CD4-positive, alpha-beta T cell treated with Interleukin-15 for 1 hour (primary cell): ENCODE data around the gene MAU2.

Source experiments
- DNase-seq: peaks from one replicate; pipeline ENCODE4 v3.0.0-alpha.2; 2020

MAU2 gene

DNA sequence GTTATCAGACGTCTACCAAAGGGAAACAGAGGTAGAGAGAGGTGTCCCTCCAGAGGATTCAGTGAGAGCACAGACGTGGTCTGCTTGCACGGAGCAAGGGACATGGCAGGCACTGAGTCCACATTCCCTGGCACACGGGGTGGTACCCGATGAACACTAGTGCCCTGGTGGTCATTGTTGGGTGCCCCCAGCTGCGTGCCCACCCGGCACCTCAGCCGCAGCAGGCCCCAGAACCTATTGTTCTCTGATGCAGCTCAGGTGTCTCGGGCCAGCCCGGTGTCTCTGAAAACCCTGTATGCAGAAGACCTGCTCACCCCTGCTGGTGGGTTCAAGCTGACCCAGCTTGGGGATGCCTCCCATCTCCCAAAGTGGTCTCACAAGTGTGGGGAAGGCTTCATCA is 12.3 kb upstream of the MAU2 start:
- no peak for DNase-seq

DNA sequence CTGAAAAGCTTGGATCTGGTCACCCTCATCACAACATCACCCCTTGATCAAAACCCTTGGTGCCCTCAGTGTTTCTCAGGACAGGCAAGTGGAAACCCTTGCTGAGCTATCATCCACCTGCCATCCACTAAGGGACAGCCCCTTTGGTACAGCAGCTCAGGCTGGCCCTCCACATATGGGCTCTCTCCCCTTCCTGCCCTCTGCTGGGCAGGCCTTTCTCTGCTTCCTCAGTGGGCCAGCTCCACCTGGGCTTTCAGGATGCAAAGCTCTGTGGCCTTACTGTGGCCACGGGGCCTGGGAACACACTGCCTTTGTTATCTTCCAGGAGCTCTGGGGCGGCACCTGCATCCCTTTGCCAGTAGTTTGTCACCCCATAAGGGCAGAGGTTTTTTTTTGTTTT is 5.2 kb upstream of the MAU2 start:
- no peak for DNase-seq

DNA sequence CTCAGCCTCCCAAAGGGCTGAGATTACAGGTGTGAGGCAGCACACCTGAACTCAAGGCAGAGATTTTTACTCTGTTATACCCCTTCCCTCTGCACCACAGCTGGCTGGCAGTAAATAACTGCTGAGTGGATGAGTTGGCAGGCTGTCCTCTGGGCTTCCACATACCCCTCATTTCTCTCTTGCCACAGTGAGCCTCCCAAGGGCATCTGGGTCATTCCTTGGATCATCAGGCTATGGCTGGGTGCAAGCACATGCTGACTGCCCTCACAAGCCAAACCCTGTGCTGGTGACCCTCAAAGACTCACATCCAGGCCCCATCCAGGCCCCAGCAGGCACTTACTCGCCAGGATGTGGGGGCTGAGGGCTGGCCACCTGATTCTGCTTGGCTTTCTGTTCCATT is 4.5 kb upstream of the MAU2 start:
- DNase-seq = no peak

DNA sequence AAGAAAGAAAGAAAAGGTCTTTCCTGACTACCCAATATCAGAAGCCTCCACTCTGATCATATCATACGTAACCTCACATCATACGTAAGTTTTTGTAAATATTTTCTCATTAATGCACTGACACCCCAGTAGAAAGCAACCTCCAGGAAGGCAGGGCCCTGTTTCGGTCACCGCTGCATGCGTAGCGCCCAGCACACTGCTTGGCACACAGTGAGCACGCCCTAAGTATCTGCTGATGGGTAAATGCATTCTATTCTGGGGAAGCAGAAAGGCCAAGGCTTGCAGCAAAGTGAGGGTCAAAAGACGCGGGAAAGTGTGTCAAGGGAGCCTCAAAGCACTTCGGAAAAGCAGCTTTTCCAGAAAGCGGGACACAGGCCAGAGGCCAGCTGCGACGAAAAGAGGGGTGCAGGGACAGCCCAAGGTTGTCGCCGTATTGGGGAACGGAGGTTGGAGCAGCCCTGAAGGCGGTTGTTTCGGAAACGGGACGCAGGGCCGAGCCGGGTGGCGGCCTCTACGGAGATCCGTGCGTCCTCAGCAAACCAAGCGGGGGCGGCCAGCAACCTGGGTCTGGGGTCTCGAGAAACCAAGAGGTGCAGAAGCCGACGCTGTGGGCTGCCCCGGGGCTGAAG is 783 bp upstream of the MAU2 start:
- DNase-seq = no peak

DNA sequence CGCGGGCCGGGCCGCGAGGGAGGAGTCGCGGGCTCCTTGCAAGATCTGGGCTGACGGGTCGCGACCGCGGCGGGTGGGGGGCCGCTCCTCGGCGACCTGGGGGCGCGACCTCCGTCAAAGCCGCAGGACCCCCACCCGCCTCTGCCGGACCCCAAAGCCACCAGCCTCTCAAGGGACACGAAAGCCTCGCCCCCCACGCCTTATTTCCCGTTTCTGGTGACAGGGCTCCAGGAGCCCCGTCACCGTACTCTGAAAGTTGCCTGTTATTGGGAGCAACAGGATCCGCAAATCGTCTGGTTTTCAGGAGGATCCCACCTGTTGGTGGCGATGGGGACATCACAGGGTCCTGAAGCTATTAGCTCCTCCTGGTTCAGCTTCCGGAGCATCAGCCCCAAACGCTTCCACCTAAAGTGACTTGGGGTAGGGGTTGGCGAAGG is 530 bp downstream of the MAU2 start:
- no peak for DNase-seq

DNA sequence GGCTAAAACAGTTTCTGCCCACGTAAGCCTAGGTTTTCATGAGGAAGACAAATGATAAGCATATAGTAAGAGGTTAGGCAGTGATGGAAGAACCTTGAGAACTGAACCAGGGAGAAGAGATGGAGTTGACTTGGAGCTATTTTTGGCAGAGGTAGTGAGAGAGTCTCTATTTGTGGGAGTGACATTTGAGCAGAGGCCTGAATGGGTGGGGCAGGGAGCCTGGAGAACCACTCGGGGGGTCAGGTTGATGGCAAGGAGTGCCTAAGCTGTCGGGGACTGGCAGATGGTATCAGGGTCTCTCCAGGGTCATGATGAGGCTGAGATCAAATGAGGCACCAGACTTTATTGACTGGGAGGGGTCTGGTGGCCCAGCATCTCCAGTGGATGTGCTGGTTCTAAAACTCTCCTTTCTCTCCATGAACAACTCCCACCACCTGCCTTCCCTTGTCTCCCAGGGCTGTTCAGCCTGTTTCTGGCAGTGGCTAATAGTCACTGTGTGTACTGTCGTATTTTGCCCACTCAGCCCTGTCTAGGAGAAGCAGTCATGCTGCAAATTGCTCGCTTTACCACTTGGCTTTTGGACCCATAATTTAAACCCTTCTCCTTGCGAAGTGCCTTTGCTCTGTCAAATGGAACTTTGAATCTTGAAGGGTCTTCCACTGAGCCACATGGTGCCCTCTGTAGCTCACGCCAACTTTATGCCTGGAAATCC is 3.6 kb downstream of the MAU2 start:
- DNase-seq = no peak

DNA sequence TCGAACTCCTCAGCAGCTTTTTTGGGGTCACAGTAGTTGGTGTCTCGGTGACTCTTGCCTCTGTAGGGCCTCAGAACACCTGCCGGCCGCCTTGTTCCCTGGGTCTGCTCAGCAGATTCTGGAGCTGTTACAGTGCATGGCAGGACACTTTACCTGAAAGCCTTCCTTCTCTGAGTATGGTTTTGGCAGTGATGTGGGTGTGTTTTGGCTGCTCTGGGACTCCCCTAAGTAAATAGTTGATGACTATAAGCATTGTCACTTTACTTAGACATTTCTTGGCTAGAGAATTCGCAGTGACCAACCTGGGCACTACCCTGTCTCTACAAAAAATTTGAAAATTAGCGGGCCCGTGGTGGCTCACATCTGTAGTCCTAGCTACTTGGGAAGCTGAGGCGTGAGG is 7.0 kb downstream of the MAU2 start:
- no peak for DNase-seq

DNA sequence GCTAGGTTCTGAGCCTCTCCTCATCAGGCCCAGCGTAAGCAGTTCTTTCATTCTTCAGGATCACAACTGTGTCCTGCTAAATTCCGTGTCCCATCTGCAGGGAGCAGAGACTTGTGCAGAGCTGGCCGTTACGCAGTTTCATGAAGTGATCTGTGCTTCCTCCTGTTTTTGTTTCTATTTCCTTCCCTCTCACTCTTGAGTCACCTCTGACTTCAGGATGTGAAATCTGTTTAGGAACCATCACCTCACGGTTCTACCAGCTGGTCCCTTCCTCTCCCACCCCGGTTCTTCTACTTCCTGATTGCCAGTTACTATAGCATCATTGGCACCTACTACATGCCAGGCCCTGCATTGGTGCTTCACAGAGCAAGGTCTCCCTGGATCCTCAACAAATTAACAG is 8.5 kb downstream of the MAU2 start:
- DNase-seq = no peak

DNA sequence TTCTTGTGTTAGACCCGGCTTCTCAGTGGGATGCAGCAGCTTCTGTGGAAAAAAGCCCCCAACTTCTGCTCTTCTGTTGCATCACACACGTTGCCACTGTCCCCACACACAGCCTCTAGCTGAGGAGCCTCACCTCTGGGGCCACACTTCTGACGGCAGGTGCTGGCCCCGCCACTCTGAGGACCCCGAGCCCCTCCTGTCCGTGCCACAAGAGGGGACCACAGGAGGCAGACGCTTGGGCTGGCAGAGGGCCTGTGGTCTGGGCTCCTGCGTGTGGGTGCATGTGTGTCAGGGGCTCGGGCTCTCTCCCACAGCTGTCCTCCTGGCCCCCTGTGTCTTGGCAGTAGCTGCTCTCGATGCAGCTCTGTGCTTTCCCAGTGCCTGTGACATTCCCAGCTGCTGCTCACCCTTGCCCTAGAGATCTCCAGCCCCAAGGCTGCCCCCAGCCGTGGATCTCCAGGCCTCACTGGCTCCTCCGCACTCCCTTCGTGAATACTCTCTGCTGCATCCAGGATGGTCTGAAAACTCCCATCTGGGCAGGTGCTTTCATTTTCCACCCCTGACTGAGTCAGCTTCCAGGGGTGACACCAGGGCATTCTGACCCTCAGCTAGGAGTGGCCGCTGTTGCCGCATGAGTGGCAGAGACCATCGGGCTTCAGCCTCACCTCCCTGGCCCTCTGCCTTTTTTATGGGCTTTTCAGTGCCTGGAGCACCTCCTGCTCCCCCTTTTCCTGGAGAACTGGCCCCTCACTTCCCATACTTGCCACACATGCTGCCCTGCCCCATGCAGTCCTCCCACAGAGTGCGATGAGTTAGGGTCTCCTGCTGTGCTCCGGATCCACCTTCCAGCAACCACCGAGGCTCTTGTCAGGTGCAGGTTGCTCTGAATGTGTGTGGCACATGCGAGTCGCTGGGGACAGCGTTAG is 13.7 kb downstream of the MAU2 start:
- no peak for DNase-seq

DNA sequence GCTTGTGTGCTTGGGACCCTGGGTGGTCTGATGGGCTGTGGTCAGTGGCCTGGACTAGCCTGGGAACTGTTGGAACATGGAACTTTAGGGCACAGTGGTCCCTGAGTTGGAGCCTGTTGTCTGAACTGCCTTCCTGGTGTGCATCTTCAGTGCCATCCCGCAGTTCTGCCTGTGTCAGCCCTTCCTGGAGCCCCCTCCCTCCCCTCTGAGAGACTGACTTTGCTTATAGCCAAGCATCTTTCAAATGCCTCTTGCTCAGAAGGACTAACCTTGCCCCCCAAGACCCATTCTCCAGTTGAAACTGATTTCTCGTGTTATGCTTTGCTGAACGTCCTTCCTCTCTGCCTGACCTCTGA is 14.3 kb downstream of the MAU2 start:
- no peak for DNase-seq

DNA sequence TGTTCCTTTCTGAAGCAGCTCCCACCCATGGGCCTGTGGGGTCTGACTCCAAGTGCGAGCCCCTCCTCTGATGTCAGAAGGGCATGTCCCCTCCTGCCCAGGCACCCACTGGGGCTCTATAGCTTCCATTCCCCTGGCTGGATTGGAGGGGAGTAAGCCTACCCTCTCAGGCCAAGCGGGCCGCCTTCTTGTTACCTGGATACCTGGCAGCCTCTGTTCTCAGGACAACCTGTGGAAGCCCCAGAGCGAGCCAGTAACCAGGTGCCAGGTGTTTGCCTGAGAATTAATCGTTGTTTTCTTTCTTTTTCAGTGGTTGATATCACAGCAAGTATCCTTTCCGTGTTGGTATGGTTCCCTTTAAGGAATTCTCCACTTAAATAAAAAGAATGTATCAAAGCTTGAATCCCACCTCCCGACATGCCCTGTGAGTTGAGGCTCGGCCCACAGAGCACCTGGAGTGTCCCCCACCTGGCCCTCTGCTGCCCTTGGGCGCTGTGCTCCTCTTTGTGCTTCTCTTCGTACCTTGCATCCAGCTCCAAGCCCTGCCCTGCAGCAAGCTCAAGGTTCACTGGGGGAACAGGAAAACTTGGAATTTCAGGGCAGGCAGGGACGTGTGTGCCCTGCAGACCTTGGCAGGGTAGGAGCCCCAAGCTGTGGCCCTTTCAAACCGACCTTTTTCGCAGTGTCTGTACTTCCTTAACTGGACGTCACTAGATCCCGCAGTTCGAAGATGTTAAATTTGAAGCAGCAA is 15.0 kb downstream of the MAU2 start:
- DNase-seq = no peak

DNA sequence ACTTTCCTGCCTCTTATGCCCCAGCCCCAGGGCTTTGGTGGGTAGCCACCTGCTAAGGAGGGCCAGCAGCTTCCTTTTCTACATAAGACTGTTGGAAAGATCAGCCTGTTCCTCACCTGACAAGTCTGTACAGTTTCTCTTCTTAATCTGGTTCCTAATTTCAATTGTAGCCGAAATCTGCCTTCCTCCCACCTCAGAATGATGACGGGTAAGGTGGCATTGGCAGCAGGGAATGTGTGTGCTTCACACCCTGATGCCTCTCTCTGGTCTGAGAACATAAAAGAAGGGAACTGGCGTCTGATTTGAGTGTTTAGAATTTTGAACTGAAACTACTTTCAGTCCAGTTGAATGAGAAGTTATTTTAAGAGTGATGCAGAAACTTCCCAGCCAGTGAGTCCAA is 16.0 kb downstream of the MAU2 start:
- DNase-seq = no peak

DNA sequence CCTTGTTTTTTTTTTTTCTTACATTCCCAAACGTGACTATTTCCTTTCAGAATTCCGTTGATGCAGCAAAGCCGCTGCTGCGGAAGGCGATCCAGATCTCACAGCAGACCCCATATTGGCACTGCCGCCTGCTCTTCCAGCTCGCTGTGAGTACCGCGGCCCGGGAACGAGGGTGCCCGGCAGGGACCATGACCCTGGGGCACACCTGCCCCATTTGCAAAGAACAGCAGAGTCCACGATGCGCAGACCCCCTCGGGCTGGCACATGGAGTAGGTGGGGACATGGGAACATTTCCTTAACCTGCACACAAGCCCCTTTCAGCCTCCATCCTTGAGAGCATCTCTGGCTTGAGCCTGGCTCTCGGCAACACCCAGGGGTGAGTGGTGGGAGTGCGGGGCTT is 16.5 kb downstream of the MAU2 start:
- DNase-seq = no peak

DNA sequence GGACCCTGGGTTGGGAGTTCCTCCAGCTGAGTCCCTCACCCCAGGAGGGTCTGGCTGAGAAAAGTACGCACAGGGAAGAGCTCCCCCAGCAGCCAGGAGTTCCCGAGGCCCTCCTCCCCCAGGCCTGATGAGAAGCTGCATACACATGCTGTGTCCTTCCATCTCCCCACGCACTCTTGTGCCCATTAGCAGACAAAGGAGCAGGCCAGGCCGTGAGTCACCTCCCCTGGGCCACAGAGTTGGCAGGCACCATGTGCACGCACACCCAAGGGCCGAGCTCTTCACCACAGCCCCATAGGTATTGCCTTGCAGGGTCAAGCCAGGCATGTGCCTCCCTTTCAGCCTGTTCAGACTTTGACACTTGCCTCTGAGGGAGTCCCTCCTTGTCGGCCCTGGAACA is 17.5 kb downstream of the MAU2 start:
- no peak for DNase-seq

DNA sequence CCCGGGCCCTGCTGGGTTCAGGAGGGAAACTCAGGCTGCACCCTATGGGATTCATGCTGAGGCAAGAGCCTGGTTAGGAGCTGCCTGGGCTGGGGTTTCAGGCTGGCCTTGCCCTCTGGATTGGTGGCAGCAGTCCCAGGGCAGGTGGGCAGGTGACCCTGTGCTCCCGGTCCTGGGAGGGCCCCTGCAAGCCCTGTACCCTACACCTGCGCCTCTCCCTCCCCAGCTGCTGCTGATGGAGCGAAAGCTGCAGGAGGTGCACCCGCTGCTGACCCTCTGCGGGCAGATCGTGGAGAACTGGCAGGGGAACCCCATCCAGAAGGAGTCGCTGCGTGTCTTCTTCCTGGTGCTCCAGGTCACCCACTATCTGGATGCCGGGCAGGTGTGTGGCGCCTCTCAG is 20.4 kb downstream of the MAU2 start:
- no peak for DNase-seq

DNA sequence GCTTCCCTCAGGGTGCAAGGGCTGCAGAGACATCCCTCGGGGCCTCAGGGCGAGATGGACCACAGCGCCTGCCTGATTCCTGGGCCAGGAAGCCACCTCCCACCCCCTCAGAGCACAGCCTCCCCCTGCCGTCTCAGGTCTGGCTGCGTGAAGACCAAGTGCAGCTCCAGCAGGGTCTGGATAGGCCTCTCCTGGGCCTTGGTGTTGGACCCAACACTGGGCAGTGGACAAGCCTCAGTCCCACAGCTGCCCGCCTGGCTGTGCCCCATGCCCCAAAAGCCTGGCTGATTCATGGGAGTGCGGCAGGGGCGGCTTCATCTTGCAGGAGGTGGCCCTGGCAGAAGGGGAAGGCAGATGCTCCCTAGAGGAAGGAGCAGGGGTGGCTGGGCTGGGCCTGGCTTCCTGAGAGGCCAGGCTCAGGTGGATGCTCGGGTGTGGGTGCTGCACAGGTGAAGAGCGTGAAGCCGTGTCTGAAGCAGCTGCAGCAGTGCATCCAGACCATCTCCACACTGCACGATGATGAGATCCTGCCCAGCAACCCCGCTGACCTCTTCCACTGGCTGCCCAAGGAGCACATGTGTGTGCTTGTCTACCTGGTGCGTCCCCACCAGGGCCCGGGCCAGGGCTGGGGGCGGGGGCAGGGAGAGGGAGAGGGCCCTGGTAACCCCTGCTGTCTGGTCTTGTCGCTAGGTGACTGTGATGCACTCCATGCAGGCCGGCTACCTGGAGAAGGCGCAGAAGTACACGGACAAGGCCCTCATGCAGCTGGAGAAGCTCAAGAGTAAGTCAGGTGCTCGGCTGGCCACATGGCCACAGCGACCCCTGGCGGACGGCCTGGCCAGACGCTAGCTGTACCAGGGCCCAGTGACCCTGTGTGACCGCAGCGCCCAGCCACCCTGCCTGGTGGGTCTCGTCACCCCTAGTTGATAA is 21.7 kb downstream of the MAU2 start:
- DNase-seq = no peak

DNA sequence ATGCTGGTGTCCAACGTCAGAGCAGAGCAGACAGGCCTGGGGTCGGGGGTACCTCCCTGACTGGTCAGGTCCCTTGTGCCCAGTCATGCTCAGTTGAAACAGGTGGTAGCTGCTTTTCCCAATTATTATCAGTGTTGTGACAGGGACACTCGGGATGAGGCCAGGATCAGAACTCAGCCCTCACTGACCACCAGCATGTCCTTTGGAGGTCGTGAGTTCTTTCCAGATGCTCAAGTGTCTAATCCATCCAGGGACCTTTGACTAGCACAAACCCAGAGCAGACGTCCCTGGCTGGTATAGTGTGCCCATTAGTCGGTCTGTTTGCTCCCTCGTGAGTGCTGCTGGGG is 22.4 kb downstream of the MAU2 start:
- DNase-seq = no peak

DNA sequence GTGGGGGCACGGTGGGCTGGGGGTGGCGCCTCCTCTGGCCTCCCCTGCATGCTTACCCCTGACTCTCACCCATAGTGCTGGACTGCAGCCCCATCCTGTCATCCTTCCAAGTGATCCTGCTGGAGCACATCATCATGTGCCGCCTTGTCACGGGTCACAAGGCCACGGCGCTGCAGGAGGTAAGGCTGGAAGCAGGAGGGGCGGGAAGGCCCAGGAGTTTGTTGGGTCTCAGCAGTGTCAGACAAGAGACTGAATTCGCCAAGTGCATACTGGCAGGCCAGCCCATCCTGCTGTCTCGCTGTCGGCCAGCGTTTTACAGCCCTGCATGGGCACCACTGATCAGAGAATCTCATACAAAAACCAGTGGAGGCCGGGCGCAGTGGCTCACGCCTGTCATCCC is 23.1 kb downstream of the MAU2 start:
- no peak for DNase-seq

DNA sequence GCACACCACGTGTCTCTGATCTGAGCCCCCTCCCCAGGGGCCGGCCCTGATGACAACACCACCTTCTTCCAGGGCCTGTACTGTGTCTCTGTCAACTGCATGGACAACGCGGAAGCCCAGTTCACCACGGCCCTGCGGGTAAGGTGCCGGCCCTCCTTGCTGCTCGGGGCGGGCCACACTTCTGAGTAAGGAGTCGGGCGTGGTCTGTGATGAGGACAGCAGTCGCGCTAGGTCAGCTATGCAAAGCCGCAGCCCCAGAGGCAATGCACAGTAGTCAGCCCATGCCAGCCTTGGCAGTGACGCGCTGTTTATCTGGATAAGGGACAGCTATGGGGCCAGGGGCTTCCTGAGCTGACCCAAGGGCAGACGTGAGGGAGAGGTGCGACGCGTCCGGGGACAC is 24.6 kb downstream of the MAU2 start:
- DNase-seq = no peak

DNA sequence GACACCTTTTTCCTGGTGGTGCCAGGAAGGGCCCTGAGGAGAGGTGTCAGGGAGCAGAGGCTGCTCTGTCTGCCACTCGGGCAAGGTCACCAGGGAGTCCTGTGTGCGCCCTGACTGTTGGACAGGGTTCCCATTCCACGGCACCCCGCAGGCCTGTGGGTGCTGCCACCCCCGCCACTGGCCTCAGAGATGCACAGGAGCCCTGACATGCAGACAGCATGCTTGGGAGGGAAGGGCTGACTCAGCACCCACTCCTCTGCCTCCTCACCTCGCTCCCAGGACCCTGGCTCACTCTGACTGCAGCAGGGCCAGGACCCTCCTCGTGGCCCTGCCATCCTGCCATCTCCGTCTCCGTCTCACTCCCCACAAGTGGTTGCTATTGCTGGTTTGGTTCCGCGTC is 25.3 kb downstream of the MAU2 start:
- DNase-seq = no peak

DNA sequence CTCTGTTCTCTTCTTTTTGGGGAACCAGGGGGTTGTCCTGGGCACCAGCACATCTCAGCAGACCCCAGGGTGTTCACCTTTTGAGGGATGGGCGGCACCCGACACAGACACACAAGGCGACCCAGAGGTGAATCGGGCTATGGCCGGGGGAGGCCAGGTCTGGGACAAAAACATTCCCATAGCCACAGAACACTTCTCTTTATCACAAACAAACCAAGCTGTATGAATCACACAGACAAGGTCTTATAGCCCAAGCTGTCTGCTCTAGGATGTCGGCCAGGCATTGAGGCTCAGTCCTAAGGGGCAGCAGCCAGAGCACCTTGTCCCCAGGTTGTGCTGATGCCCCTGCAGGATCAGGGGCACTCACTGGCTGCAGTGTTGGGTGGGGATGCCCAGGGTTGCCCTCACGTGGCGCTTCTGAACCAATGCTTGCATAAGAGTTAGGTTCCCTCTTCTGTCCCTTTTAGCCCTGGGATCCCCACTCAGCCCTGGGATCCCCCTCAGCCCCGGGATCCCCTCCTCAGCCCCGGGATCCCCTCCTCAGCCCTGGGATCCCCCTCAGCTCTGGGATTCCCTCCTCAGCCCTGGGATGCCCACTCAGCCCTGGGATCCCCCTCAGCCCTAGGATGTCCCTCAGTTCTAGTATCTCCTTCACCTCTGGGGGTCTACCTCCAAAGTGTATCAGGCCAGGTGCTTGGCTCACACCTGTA is 26.9 kb downstream of the MAU2 start:
- no peak for DNase-seq

DNA sequence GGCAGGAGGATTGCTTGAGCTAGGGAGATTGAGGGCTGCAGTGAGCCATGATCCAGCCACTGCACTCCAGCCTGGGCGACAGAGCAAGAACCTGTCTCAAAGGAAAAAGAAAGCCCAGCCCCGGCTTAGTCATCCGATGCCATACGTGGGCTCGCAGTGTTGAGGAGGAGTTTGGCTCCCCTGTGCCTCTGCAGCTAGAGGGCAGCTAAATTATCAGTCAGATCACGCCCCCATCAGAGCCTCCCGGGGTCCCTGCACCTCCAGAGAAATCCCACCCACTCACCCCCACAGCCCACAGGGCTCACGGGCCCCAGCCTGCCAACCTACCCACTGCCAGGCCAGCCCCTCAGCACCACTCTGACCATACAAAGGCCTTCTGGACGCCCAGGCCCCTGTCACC is 27.6 kb downstream of the MAU2 start:
- no peak for DNase-seq
